ENCODE measurements around the gene KLHL40. TPM values are rescaled to one million over a fixed set of nuclear protein-coding genes. Genes with fewer than 3 reads are reported as not detected.

The KLHL40 gene
- polyA plus RNA-seq, 1 donor (not counting 4 experiments of a cell fraction or from before 2014, with no cell fraction given), result not detected

- Histone ChIP-seq H3K27ac (ENCODE audit: control insufficient read depth, insufficient read depth, low read length) (no peak overlapping the region), H3K36me3 (ENCODE audit: control insufficient read depth in 2 of 2, extremely low read depth in 1 of 2, insufficient read depth in 2 of 2, low read length in 2 of 2) (no peaks in the 10 kb centered on the region), H2AFZ (ENCODE audit: control insufficient read depth, low read length) (no peak overlapping the region), H3K79me2 (ENCODE audit: control insufficient read depth, insufficient read depth, low read length) (no peaks in the 10 kb centered on the region), H4K20me1 (ENCODE audit: control insufficient read depth, extremely low read depth, insufficient read depth, low read length) (no peaks in the 10 kb centered on the region), H3K9me3 (ENCODE audit: control insufficient read depth, low read depth, low read length) (no peaks in the 10 kb centered on the region), H3K4me3 (ENCODE audit: control insufficient read depth in 2 of 3, extremely low read depth in 1 of 3, insufficient read depth in 2 of 3, low read depth in 1 of 3, low read length in 3 of 3) (no peak overlapping the region), H3K9me1 (ENCODE audit: control insufficient read depth, extremely low read depth, insufficient read depth, low read length) (no peaks in the 10 kb centered on the region), H3K9ac (ENCODE audit: control insufficient read depth, extremely low read depth, insufficient read depth, low read length) (no peak overlapping the region), H3K27me3 (ENCODE audit: control insufficient read depth, extremely low read depth, insufficient read depth, low read length) (peaks cover 6% of the 10 kb centered on the region), H3K4me2 (ENCODE audit: control insufficient read depth, extremely low read depth, insufficient read depth, low read depth, low read length) (no peak overlapping the region), H3K4me1 (ENCODE audit: control insufficient read depth, extremely low read depth, insufficient read depth, low read length) (no peaks in the 10 kb centered on the region)
- TF ChIP-seq EZH2 (IDR thresholded peaks at IDR 0.05; ENCODE audit: low read length) (no peak), CTCF (optimal IDR thresholded peaks at IDR 0.05 in 1 of 3, IDR thresholded peaks at IDR 0.05 in 1 of 3, conservative IDR thresholded peaks at IDR 0.05 in 1 of 3; ENCODE audit: extremely low read depth in 1 of 3, insufficient read depth in 2 of 3, low read length in 3 of 3) (no peak)
- no peak for FAIRE-seq
- dilution Hi-C loops (cut with MboI; ENCODE audit: extremely low pct_ligation_motif_present, low sequenced_read_pairs), result no loop called here
- no peak for DNase-seq (ENCODE audit: low read depth, low spot score)
These were observed 45.0 kb downstream of the KLHL40 start for GRCh38 chr3:42730294-42730693.

- TF ChIP-seq EZH2 (IDR thresholded peaks at IDR 0.05; ENCODE audit: low read length) (no peak), CTCF (optimal IDR thresholded peaks at IDR 0.05 in 1 of 3, IDR thresholded peaks at IDR 0.05 in 1 of 3, conservative IDR thresholded peaks at IDR 0.05 in 1 of 3; ENCODE audit: extremely low read depth in 1 of 3, insufficient read depth in 2 of 3, low read length in 3 of 3) (no peak)
- H3K9me3 ChIP-seq (ENCODE audit: control insufficient read depth, low read depth, low read length), result no peaks in the 10 kb centered on the region
- H3K9ac ChIP-seq (ENCODE audit: control insufficient read depth, extremely low read depth, insufficient read depth, low read length), result no peak overlapping the region
- H4K20me1 ChIP-seq (ENCODE audit: control insufficient read depth, extremely low read depth, insufficient read depth, low read length), result no peaks in the 10 kb centered on the region
- H3K9me1 ChIP-seq (ENCODE audit: control insufficient read depth, extremely low read depth, insufficient read depth, low read length), result no peaks in the 10 kb centered on the region
- H3K4me1 ChIP-seq (ENCODE audit: control insufficient read depth, extremely low read depth, insufficient read depth, low read length), result no peaks in the 10 kb centered on the region
- no peaks in the 10 kb centered on the region for H3K79me2 ChIP-seq (ENCODE audit: control insufficient read depth, insufficient read depth, low read length)
- H3K27me3 ChIP-seq (ENCODE audit: control insufficient read depth, extremely low read depth, insufficient read depth, low read length), result peaks cover 6% of the 10 kb centered on the region
- no peaks in the 10 kb centered on the region for H3K36me3 ChIP-seq (ENCODE audit: control insufficient read depth in 2 of 2, extremely low read depth in 1 of 2, insufficient read depth in 2 of 2, low read length in 2 of 2)
- DNase-seq (ENCODE audit: low read depth, low spot score), result no peak
- H3K4me3 ChIP-seq (ENCODE audit: control insufficient read depth in 2 of 3, extremely low read depth in 1 of 3, insufficient read depth in 2 of 3, low read depth in 1 of 3, low read length in 3 of 3), result no peak overlapping the region
- no peak overlapping the region for H3K4me2 ChIP-seq (ENCODE audit: control insufficient read depth, extremely low read depth, insufficient read depth, low read depth, low read length)
- no peak overlapping the region for H2AFZ ChIP-seq (ENCODE audit: control insufficient read depth, low read length)
- FAIRE-seq, result no peak
- dilution Hi-C loops (cut with MboI; ENCODE audit: extremely low pct_ligation_motif_present, low sequenced_read_pairs), result no loop called here
- no peak overlapping the region for H3K27ac ChIP-seq (ENCODE audit: control insufficient read depth, insufficient read depth, low read length)
These were observed 45.5 kb downstream of the KLHL40 start for GRCh38 chr3:42730706-42731420.
